Activated CD8-positive, alpha-beta memory T cell treated with anti-CD3 and anti-CD28 coated beads for 24 hours (primary cell): ENCODE data around the gene USHBP1.
"Not testable (repeated sequence)": the region's sequence is repeated elsewhere in the genome, so short reads cannot be mapped to it uniquely, and the experiment has no call there.

Source experiments
- DNase-seq: peaks from one replicate; pipeline ENCODE4 v3.0.0-alpha.2; 2020

Gene USHBP1

GRCh38 chr19:17294051-17294891, 29.7 kb upstream of the USHBP1 start:
- peak; percentile 79 for DNase-seq

GRCh38 chr19:17293605-17294004, 29.1 kb upstream of the USHBP1 start:
- no peak for DNase-seq

- DNase-seq, result peak; percentile 95
Measured at GRCh38 chr19:17292301-17293074, 27.9 kb upstream of the USHBP1 start.

GRCh38 chr19:17289489-17289888, 24.9 kb upstream of the USHBP1 start:
- DNase-seq, result peak; percentile 78

- DNase-seq, result no peak
Measured at GRCh38 chr19:17286752-17287151, 22.2 kb upstream of the USHBP1 start.

GRCh38 chr19:17286263-17286662, 21.7 kb upstream of the USHBP1 start:
- no peak for DNase-seq

- no peak for DNase-seq
Measured at GRCh38 chr19:17285415-17286135, 21.0 kb upstream of the USHBP1 start.

GRCh38 chr19:17283504-17283996, 19.0 kb upstream of the USHBP1 start:
- no peak for DNase-seq

GRCh38 chr19:17282488-17283125, 18.1 kb upstream of the USHBP1 start:
- peak; percentile 92 for DNase-seq

- DNase-seq, result peak; percentile 86
Measured at GRCh38 chr19:17281391-17282304, 17.1 kb upstream of the USHBP1 start, which contains the start of gene ANKLE1. Gene ANKLE1 (plus strand): TSS chr19:17281901. CDS start chr19:17281921, 20 bp downstream.

- DNase-seq, result no peak
Measured at GRCh38 chr19:17279436-17279835, 14.9 kb upstream of the USHBP1 start.

- no peak for DNase-seq
Measured at GRCh38 chr19:17275441-17276175, 11.1 kb upstream of the USHBP1 start.

- not testable (repeated sequence) for DNase-seq
Measured at GRCh38 chr19:17274892-17275291, 10.3 kb upstream of the USHBP1 start.

GRCh38 chr19:17268754-17269153, 4.2 kb upstream of the USHBP1 start:
- no peak for DNase-seq

GRCh38 chr19:17266975-17267788, 2.6 kb upstream of the USHBP1 start, which contains the start of gene BABAM1:
Gene BABAM1 (plus strand): TSS chr19:17267443. CDS start chr19:17268807, 1,364 bp downstream.
- DNase-seq, result peak; percentile 92

GRCh38 chr19:17266589-17266974, 2.0 kb upstream of the USHBP1 start:
- DNase-seq, result no peak

GRCh38 chr19:17266026-17266425, 1.5 kb upstream of the USHBP1 start:
- no peak for DNase-seq

- DNase-seq, result no peak
Measured at GRCh38 chr19:17263712-17264640, 569 bp downstream of the USHBP1 start.
